Measurements from ENCODE around the gene IRS2.

Gene IRS2

GRCh38 chr13:109819874-109820273, 33.5 kb upstream of the IRS2 start:
- DNase-seq (ENCODE audit: low read depth, low spot score), result no peak
- H3K9me3 ChIP-seq (ENCODE audit: insufficient read depth, low read length), result no peaks in the 10 kb centered on the region
- TF ChIP-seq YY1 (IDR thresholded peaks at IDR 0.05; ENCODE audit: insufficient read depth, insufficient read length) (no peak), ZNF274 (IDR thresholded peaks at IDR 0.05; ENCODE audit: low read depth, low read length) (no peak), SUZ12 (IDR thresholded peaks at IDR 0.05; ENCODE audit: extremely low read depth, insufficient read depth, insufficient read length) (no peak)

GRCh38 chr13:109818886-109819285, 32.5 kb upstream of the IRS2 start:
- Histone ChIP-seq H3K9ac (ENCODE audit: insufficient read length, low read depth) (no peak overlapping the region), H3K4me3 (ENCODE audit: insufficient read length, low read depth) (no peak overlapping the region), H3K4me1 (ENCODE audit: insufficient read depth, insufficient read length) (no peaks in the 10 kb centered on the region), H3K36me3 (ENCODE audit: insufficient read depth, insufficient read length, low read length) (no peaks in the 10 kb centered on the region), H3K27me3 (ENCODE audit: insufficient read depth, insufficient read length) (no peaks in the 10 kb centered on the region), H3K9me3 (ENCODE audit: insufficient read depth, low read length) (no peaks in the 10 kb centered on the region)
- DNase-seq (ENCODE audit: low read depth, low spot score), result no peak
- TF ChIP-seq SUZ12 (IDR thresholded peaks at IDR 0.05; ENCODE audit: extremely low read depth, insufficient read depth, insufficient read length) (no peak), ZNF274 (IDR thresholded peaks at IDR 0.05; ENCODE audit: low read depth, low read length) (no peak), YY1 (IDR thresholded peaks at IDR 0.05; ENCODE audit: insufficient read depth, insufficient read length) (no peak)

More at GRCh38 chr13:109819874-109820273, 33.5 kb upstream of the IRS2 start:
- H3K27me3 ChIP-seq (ENCODE audit: insufficient read depth, insufficient read length), result no peaks in the 10 kb centered on the region
- H3K4me1 ChIP-seq (ENCODE audit: insufficient read depth, insufficient read length), result no peaks in the 10 kb centered on the region
- H3K9ac ChIP-seq (ENCODE audit: insufficient read length, low read depth), result no peak overlapping the region
- H3K4me3 ChIP-seq (ENCODE audit: insufficient read length, low read depth), result no peak overlapping the region
- H3K36me3 ChIP-seq (ENCODE audit: insufficient read depth, insufficient read length, low read length), result no peaks in the 10 kb centered on the region

GRCh38 chr13:109817591-109818535, 31.5 kb upstream of the IRS2 start:
- DNase-seq (ENCODE audit: low read depth, low spot score), result no peak
- H3K4me1 ChIP-seq (ENCODE audit: insufficient read depth, insufficient read length), result no peaks in the 10 kb centered on the region
- no peaks in the 10 kb centered on the region for H3K27me3 ChIP-seq (ENCODE audit: insufficient read depth, insufficient read length)
- TF ChIP-seq ZNF274 (IDR thresholded peaks at IDR 0.05; ENCODE audit: low read depth, low read length) (no peak), SUZ12 (IDR thresholded peaks at IDR 0.05; ENCODE audit: extremely low read depth, insufficient read depth, insufficient read length) (no peak), YY1 (IDR thresholded peaks at IDR 0.05; ENCODE audit: insufficient read depth, insufficient read length) (no peak)
- no peaks in the 10 kb centered on the region for H3K36me3 ChIP-seq (ENCODE audit: insufficient read depth, insufficient read length, low read length)
- no peaks in the 10 kb centered on the region for H3K9me3 ChIP-seq (ENCODE audit: insufficient read depth, low read length)
- H3K4me3 ChIP-seq (ENCODE audit: insufficient read length, low read depth), result no peak overlapping the region
- no peak overlapping the region for H3K9ac ChIP-seq (ENCODE audit: insufficient read length, low read depth)

- Histone ChIP-seq H3K4me3 (ENCODE audit: insufficient read length, low read depth) (no peak overlapping the region), H3K9me3 (ENCODE audit: insufficient read depth, low read length) (no peaks in the 10 kb centered on the region), H3K4me1 (ENCODE audit: insufficient read depth, insufficient read length) (no peaks in the 10 kb centered on the region), H3K9ac (ENCODE audit: insufficient read length, low read depth) (no peak overlapping the region), H3K27me3 (ENCODE audit: insufficient read depth, insufficient read length) (no peaks in the 10 kb centered on the region), H3K36me3 (ENCODE audit: insufficient read depth, insufficient read length, low read length) (no peaks in the 10 kb centered on the region)
- DNase-seq (ENCODE audit: low read depth, low spot score), result peak; percentile 22
- TF ChIP-seq YY1 (IDR thresholded peaks at IDR 0.05; ENCODE audit: insufficient read depth, insufficient read length) (no peak), ZNF274 (IDR thresholded peaks at IDR 0.05; ENCODE audit: low read depth, low read length) (no peak), SUZ12 (IDR thresholded peaks at IDR 0.05; ENCODE audit: extremely low read depth, insufficient read depth, insufficient read length) (no peak)
These were observed 30.4 kb upstream of the IRS2 start for GRCh38 chr13:109816808-109817203.

GRCh38 chr13:109816112-109816807, 29.9 kb upstream of the IRS2 start:
- H3K9ac ChIP-seq (ENCODE audit: insufficient read length, low read depth), result no peak overlapping the region
- peak; percentile 39 for DNase-seq (ENCODE audit: low read depth, low spot score)
- no peaks in the 10 kb centered on the region for H3K9me3 ChIP-seq (ENCODE audit: insufficient read depth, low read length)
- no peak for TF ChIP-seq YY1 (IDR thresholded peaks at IDR 0.05; ENCODE audit: insufficient read depth, insufficient read length)
- no peak for TF ChIP-seq ZNF274 (IDR thresholded peaks at IDR 0.05; ENCODE audit: low read depth, low read length)
- no peak for TF ChIP-seq SUZ12 (IDR thresholded peaks at IDR 0.05; ENCODE audit: extremely low read depth, insufficient read depth, insufficient read length)
- no peaks in the 10 kb centered on the region for H3K4me1 ChIP-seq (ENCODE audit: insufficient read depth, insufficient read length)
- no peaks in the 10 kb centered on the region for H3K27me3 ChIP-seq (ENCODE audit: insufficient read depth, insufficient read length)
- no peaks in the 10 kb centered on the region for H3K36me3 ChIP-seq (ENCODE audit: insufficient read depth, insufficient read length, low read length)
- no peak overlapping the region for H3K4me3 ChIP-seq (ENCODE audit: insufficient read length, low read depth)

- TF ChIP-seq SUZ12 (IDR thresholded peaks at IDR 0.05; ENCODE audit: extremely low read depth, insufficient read depth, insufficient read length) (no peak), YY1 (IDR thresholded peaks at IDR 0.05; ENCODE audit: insufficient read depth, insufficient read length) (no peak), ZNF274 (IDR thresholded peaks at IDR 0.05; ENCODE audit: low read depth, low read length) (no peak)
These were observed 29.3 kb upstream of the IRS2 start for GRCh38 chr13:109815651-109816050.

GRCh38 chr13:109813663-109814062, 27.3 kb upstream of the IRS2 start:
- no peaks in the 10 kb centered on the region for H3K27me3 ChIP-seq (ENCODE audit: insufficient read depth, insufficient read length)
- no peaks in the 10 kb centered on the region for H3K9me3 ChIP-seq (ENCODE audit: insufficient read depth, low read length)
- H3K4me3 ChIP-seq (ENCODE audit: insufficient read length, low read depth), result no peak overlapping the region
- no peaks in the 10 kb centered on the region for H3K36me3 ChIP-seq (ENCODE audit: insufficient read depth, insufficient read length, low read length)
- no peaks in the 10 kb centered on the region for H3K4me1 ChIP-seq (ENCODE audit: insufficient read depth, insufficient read length)
- DNase-seq (ENCODE audit: low read depth, low spot score), result no peak
- H3K9ac ChIP-seq (ENCODE audit: insufficient read length, low read depth), result no peak overlapping the region
- TF ChIP-seq SUZ12 (IDR thresholded peaks at IDR 0.05; ENCODE audit: extremely low read depth, insufficient read depth, insufficient read length) (no peak), YY1 (IDR thresholded peaks at IDR 0.05; ENCODE audit: insufficient read depth, insufficient read length) (no peak), ZNF274 (IDR thresholded peaks at IDR 0.05; ENCODE audit: low read depth, low read length) (no peak)

More at GRCh38 chr13:109815651-109816050, 29.3 kb upstream of the IRS2 start:
- Histone ChIP-seq H3K36me3 (ENCODE audit: insufficient read depth, insufficient read length, low read length) (no peaks in the 10 kb centered on the region), H3K9ac (ENCODE audit: insufficient read length, low read depth) (no peak overlapping the region), H3K9me3 (ENCODE audit: insufficient read depth, low read length) (no peaks in the 10 kb centered on the region), H3K27me3 (ENCODE audit: insufficient read depth, insufficient read length) (no peaks in the 10 kb centered on the region), H3K4me1 (ENCODE audit: insufficient read depth, insufficient read length) (no peaks in the 10 kb centered on the region), H3K4me3 (ENCODE audit: insufficient read length, low read depth) (no peak overlapping the region)
- DNase-seq (ENCODE audit: low read depth, low spot score), result no peak

Measured in NT2/D1 (cell line).